GM18499 (cell line): ENCODE measurements around the gene ZNF3.
A peak's percentile ranks its signal among the peaks of the same experiment; 100 is the strongest.

Source experiments
- ATAC-seq: cut with Tn5 transposase; IDR thresholded peaks from one replicate; pipeline ENCODE4 v1.9.1; 2021; ENCODE audit warnings: moderate number of reproducible peaks; ENCODE audit not compliant: insufficient read depth, unreplicated experiment

ZNF3 gene

DNA sequence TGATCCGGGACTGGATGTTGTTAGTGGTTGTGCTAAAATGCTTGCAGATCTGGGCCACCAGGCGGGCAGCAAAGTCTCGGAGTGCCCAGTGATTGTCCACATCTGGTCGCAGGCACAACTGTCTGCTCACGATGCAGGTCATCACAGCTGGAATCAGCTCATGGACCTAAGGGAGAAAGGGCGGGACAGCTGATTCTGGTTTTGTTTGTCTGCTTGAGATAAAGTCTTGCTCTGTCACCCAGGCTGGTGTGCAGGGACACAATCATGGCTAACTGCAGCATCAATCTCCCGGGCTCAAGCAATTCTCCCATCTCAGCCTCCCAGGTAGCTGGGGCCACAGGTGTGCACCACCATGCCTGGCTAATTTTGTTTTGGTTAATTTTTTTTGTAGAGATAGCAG lies 29.6 kb upstream of the ZNF3 start:
- no peak for ATAC-seq

DNA sequence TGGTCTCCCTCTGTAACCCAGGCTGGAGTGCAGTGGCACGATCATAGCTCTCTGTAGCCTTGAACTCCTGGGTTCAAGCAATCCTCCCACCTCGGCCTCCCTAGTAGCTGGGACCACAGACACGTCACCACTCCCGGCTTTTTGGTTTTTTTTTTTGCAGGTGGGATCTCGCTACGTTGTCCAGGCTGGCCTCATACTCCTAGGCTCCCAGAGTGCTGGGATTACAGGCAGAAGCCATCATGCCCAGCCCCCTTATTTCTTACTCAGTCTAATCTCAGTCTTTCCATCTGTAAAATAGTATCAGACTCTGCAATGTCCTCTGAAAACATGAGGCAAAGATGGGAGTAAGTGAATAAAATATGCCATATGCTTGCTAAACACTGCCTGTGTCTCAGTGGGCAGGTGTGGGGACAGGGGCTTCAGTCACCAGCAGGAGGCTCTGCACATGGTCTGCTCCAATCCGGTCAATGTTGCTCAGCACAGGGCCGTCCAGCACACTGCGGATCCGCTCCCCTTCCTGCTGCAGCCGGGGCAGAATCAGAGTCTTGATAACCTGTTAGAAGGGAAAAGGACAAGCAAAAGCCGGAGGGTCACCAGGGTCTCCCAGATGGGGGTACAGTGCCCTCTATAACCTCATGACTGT lies 28.1 kb upstream of the ZNF3 start:
- ATAC-seq, result no peak

GRCh38 chr7:100107890-100108289 lies 26.4 kb upstream of the ZNF3 start:
- ATAC-seq, result no peak

DNA sequence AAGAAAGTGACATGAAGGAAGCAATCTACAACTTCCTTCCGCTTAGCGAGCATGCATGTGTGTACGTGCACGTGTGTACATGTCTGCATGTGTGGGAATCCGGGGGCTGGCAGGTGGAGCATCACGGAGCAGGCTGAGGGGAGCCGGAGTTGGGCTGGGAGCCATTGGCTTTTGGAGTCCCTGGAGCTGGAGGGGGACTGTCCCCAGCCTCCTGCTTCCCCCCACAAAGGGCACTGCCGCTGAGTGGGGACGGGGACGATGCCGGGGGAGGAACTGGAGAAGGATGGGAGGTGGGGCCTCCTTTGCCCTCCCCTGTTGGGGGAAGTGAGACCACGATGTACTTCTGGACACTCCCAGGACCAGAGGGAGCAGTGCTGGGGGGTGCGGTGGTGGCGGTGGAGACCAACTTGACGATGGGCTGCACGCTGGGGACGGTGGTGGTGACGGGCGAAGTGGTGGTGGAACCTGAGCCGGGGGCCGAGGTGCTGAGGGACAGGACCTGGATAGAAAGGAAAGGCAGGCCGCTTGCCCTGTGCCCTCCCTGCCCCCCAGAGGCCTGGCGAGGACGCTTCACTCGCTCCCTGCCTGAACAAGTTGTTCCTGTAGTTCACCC lies 25.7 kb upstream of the ZNF3 start:
- ATAC-seq, result no peak

- no peak for ATAC-seq
These were observed 25.1 kb upstream of the ZNF3 start for GRCh38 chr7:100106633-100107032.

- ATAC-seq, result no peak
These were observed 24.0 kb upstream of the ZNF3 start for GRCh38 chr7:100105534-100105933.

GRCh38 chr7:100102950-100103840 lies 21.7 kb upstream of the ZNF3 start:
- no peak for ATAC-seq

- ATAC-seq, result peak; percentile 49
These were observed 19.7 kb upstream of the ZNF3 start, which contains the start of the genes AP4M1 and MCM7 for GRCh38 chr7:100101016-100101862. Gene AP4M1 (plus strand): TSS chr7:100101643. CDS start chr7:100101715, 72 bp downstream. Gene MCM7 (minus strand): TSS chr7:100101397. CDS start chr7:100101294, 103 bp downstream.

DNA sequence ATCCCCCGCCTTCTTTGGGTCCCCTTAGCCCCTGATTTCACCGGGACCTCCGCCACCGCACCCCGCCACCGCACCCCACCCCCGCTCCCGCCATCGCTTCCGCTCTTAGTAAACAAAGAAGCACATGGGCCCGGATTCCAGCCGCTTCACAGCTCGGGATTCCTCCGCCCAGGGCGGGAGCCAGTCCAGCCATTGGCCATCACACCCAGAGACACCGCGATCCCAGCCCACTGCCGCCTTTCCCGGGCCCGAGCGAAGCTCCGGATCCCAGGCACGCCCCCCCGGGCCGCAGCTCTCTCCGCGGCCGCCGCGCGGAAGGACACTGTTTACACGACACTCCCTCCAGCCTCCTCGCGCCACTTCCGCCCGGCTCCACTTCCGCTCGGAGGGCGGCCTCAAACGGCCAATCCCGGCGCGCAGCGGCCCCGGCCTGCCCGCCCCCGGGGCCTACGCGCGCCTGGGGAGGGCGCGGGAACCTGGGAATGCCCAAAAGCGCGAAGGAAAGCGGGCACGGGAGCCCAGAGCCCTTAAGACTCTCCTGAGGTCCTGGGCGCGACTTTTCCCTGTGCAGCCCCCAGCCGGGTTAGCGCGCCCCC lies 19.0 kb upstream of the ZNF3 start:
- ATAC-seq, result peak; percentile 37

DNA sequence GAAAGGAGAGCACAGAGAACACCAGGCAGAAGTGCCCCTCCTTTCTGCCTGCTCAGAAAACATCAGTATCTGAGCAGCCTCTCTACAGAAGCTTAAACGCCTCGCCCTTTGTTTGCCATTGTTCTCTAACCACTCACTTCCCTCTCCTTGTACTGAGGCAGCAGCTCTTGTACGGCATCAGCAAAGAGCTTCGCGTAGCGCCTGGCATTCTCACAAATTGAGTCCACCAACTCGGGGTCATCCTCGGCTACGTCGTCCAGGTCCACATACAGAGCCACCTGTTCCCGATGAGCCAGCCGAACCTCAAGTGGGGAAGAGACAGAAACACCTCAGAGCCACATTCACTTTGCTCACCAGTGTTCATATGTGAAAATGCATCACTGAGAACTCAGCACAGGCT lies 17.9 kb upstream of the ZNF3 start:
- ATAC-seq, result no peak

DNA sequence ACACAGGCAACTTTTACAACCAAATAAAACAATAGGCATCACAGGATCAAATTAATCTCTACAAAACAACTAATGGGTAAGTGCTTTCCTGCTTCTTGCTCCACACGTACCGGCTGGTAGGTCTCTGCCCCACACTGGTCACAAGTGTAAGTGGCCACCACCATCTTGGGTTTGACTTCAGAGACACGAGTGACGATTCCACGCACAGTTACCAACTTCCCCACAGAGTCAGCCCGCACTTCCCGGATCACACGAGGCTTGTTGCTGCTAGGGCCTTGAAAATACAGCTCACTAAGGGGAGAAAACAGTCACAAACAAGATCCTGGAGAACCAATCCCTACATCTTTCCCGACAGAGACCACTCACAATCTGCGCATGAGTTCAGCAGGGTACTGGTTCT lies 17.4 kb upstream of the ZNF3 start:
- no peak for ATAC-seq

DNA sequence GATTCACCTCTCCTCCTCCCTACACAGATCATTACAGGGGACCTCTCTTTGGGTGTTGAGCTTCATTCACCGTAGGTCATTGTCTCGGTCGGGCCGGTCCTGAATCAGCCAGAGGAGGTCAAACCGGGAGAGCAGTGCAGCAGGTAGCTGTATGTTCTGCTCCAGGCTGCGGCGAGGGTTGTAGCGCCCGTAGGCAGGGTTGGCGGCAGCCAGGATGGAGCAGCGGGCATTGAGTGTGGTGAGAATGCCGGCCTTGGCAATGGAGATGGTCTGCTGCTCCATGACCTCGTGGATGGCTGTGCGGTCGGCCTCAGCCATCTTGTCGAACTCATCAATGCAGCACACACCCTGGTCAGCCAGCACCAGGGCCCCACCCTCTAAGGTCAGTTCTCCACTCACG lies 14.2 kb upstream of the ZNF3 start:
- no peak for ATAC-seq

- ATAC-seq, result no peak
These were observed 13.8 kb upstream of the ZNF3 start for GRCh38 chr7:100095289-100095688.

DNA sequence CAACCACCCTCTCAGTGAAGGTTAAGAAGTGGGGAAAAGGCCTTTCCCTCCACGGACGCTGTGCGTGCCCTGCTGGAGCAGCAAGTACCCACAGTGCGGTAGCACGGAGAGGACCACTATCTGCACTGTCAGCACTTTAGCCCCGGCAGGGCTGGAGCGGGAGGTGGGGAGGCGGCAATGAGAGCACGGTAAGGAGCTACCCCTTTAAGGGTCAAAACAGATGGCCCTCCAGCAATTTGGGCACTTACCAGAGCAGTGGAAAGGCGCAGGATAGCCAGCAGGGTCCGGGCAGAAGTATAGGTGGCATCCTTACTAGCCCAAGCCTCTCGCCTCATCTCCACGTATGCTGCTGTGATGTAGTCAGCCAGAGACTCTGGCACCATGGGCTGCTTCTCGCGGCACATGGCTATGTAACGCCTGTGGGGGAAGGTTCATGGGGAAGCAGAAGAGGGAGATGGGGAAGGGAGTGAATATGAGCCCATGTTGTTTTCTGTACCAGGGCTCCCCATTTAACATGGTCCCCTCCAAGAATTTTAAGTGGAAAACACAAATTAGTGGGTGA lies 12.5 kb upstream of the ZNF3 start:
- ATAC-seq, result no peak

- no peak for ATAC-seq
These were observed 12.0 kb upstream of the ZNF3 start for GRCh38 chr7:100093498-100093897.

DNA sequence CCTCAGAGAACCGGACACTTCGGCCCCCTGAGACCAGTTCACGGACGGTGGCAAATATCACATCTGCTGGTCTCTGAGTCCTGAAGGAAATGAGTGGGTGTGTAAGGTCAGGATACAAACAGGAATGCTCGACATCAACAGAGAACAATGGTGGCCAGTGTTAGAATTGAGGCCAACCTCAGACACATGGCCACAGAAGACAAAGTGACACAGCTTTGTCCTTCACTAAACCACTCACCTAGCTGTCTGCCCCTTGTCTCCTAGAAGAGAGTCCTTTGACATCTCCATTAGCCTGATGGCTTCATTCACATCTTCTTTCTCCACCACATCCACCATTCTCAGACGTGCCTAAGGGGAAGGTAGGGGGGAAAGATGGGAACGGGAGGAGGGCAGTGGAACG lies 11.5 kb upstream of the ZNF3 start:
- ATAC-seq, result no peak

DNA sequence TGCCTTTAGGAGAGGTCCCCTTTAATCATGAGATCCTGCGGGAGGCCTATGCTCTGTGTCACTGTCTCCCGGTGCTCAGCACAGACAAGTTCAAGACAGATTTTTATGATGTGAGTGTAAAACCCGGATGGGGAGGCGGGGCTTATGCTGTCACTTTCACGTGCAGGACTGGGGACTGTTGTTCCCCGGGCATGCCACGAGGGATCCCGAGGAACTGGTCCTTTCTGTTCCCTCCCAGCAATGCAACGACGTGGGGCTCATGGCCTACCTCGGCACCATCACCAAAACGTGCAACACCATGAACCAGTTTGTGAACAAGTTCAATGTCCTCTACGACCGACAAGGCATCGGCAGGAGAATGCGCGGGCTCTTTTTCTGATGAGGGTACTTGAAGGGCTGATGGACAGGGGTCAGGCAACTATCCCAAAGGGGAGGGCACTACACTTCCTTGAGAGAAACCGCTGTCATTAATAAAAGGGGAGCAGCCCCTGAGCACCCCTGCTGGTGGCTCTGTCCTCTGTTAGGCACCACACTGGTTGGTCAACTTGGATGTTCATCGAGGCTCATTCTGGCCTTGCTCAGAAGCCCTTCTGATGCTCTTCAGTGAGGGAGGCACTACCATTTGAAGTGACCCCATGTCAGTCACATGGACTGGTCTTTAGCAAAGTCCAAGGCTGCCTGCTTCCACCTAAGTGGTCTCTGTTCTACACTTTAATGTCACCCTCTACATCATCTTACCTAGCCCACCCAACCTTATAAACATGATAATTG lies 10.1 kb upstream of the ZNF3 start:
- ATAC-seq, result no peak

GRCh38 chr7:100090527-100091410 lies 9.2 kb upstream of the ZNF3 start:
- ATAC-seq, result no peak
